ENCODE results near the gene DMD.

GRCh38 chrX:33205321-33205720 is 6.0 kb downstream of the DMD start:
- no peak for TF ChIP-seq CTCF (IDR thresholded peaks at IDR 0.05; ENCODE audit: low read depth, low read length)
- no peak for TF ChIP-seq POLR2A (IDR thresholded peaks at IDR 0.05; ENCODE audit: extremely low read depth, insufficient read length)
- TF ChIP-seq MYC (IDR thresholded peaks at IDR 0.05; ENCODE audit: low read depth, low read length): no peak
- TF ChIP-seq MAX (IDR thresholded peaks at IDR 0.05; ENCODE audit: low read depth, low read length): no peak

Measured in NB4 (cell line).